Keratinocyte (primary cell): ENCODE results near the gene KLHDC4. TPM values are rescaled to one million over a fixed set of nuclear protein-coding genes. Genes with fewer than 3 reads are reported as not detected.

Experiments used
- DNase-seq: peaks from one replicate; pipeline ENCODE4 v3.0.0-alpha.2; 2011; ENCODE audit warnings: low read depth, missing footprints, low spot score
- FAIRE-seq: peaks from 2 replicates; lab custom pipeline; 2011; peaks lifted over from hg19 to GRCh38; lab: Jason Lieb, UNC
- H2AFZ ChIP-seq: 2 replicates; pipeline ENCODE4 v1.6.0; 2012; ENCODE audit warnings: low read length, control low read depth, inconsistent platforms; ENCODE audit not compliant: control insufficient read depth
- H3K27ac ChIP-seq: 2 replicates; pipeline ENCODE4 v1.5.1; 2011; ENCODE audit warnings: low read length; ENCODE audit not compliant: control insufficient read depth, insufficient read depth
- H3K27me3 ChIP-seq: 3 replicates; pipeline ENCODE4 v1.6.0; 2011; ENCODE audit warnings: low read length; ENCODE audit not compliant: control insufficient read depth, insufficient read depth; ENCODE audit errors: extremely low read depth
- H3K36me3 ChIP-seq, 2 experiments: 2 replicates in 1 of 2; 3 replicates in 1 of 2; pipeline ENCODE4 v1.5.1; 2011; ENCODE audit warnings: low read length in 2 of 2, mild to moderate bottlenecking in 1 of 2; ENCODE audit not compliant: control insufficient read depth in 2 of 2, insufficient read depth in 2 of 2; ENCODE audit errors: extremely low read depth in 1 of 2
- H3K4me1 ChIP-seq: 3 replicates; pipeline ENCODE4 v1.5.1; 2011; ENCODE audit warnings: low read length; ENCODE audit not compliant: control insufficient read depth, insufficient read depth; ENCODE audit errors: extremely low read depth
- H3K4me2 ChIP-seq: 3 replicates; pipeline ENCODE4 v1.6.0; 2011; ENCODE audit warnings: low read depth, low read length; ENCODE audit not compliant: control insufficient read depth, insufficient read depth; ENCODE audit errors: extremely low read depth
- H3K4me3 ChIP-seq, 3 experiments: fragments of 200-600 bp in 1 of 3; sonication (generic) in 1 of 3; 2 replicates in 2 of 3; 3 replicates in 1 of 3; pipeline ENCODE4 v1.5.1; 2011 to 2016; ENCODE audit warnings: low read length in 3 of 3, mild to moderate bottlenecking in 3 of 3, control low read depth in 2 of 3, inconsistent platforms in 1 of 3, low read depth in 1 of 3, mixed read lengths in 1 of 3, mixed run types in 1 of 3, moderate library complexity in 1 of 3; ENCODE audit not compliant: control insufficient read depth in 2 of 3, insufficient read depth in 2 of 3; ENCODE audit errors: extremely low read depth in 1 of 3
- H3K79me2 ChIP-seq: 2 replicates; pipeline ENCODE4 v1.6.0; 2012; ENCODE audit warnings: low read length; ENCODE audit not compliant: control insufficient read depth, insufficient read depth
- H3K9ac ChIP-seq: 3 replicates; pipeline ENCODE4 v1.6.0; 2011; ENCODE audit warnings: low read length; ENCODE audit not compliant: control insufficient read depth, insufficient read depth; ENCODE audit errors: extremely low read depth
- H3K9me1 ChIP-seq: 3 replicates; pipeline ENCODE4 v1.6.0; 2011; ENCODE audit warnings: low read length; ENCODE audit not compliant: control insufficient read depth, insufficient read depth; ENCODE audit errors: extremely low read depth
- H3K9me3 ChIP-seq: 2 replicates; pipeline ENCODE4 v1.5.1; 2012; ENCODE audit warnings: low read depth, low read length; ENCODE audit not compliant: control insufficient read depth
- H4K20me1 ChIP-seq: 3 replicates; pipeline ENCODE4 v1.6.0; 2011; ENCODE audit warnings: low read length; ENCODE audit not compliant: control insufficient read depth, insufficient read depth; ENCODE audit errors: extremely low read depth
- CTCF ChIP-seq, 3 experiments: IDR thresholded peaks in 1 of 3; conservative IDR thresholded peaks in 1 of 3; optimal IDR thresholded peaks in 1 of 3; 2 replicates in 2 of 3; 3 replicates in 1 of 3; pipeline versions ENCODE3 to v1.5.1; 2011; ENCODE audit warnings: low read length in 3 of 3, mild to moderate bottlenecking in 3 of 3, moderate library complexity in 2 of 3, control low read depth in 1 of 3, inconsistent platforms in 1 of 3; ENCODE audit not compliant: insufficient read depth in 2 of 3; ENCODE audit errors: extremely low read depth in 1 of 3
- EZH2 ChIP-seq: IDR thresholded peaks from one replicate; pipeline ENCODE4 v1.6.1; 2012; ENCODE audit warnings: inconsistent platforms, mild to moderate bottlenecking, low read length, moderate library complexity
- dilution Hi-C: fragments of 300-500 bp; cut with MboI; formaldehyde crosslinking; loops from one replicate; pipeline ENCODE4 v1.7.0; 2020; ENCODE audit warnings: low sequenced_read_pairs; ENCODE audit not compliant: extremely low pct_ligation_motif_present
- polyA plus RNA-seq, 5 experiments: library from polyadenylated mRNA; depleted of rRNA in 3 of 5; stranded (reverse) in 3 of 5; stranded (forward) in 1 of 5; unstranded in 1 of 5; fragments of >200 nt; gene quantifications; 1 replicate in 1 of 5; 2 replicates in 3 of 5; 3 replicates in 1 of 5; pipeline versions ENCODE4 v1.2.1 to v1.2.3, GENCODE V29; 2011 to 2012; ENCODE audit warnings: missing spikeins in 2 of 5, low read depth in 1 of 5, low replicate concordance in 1 of 5

Gene KLHDC4
- polyA plus RNA-seq, 1 donor (not counting 4 experiments of a cell fraction or from before 2014, with no cell fraction given): 13.4 TPM

- H3K9me1 ChIP-seq: no peaks in the 10 kb centered on the region
- no peaks in the 10 kb centered on the region for H3K9me3 ChIP-seq
- H3K36me3 ChIP-seq: peaks cover 0 to 5% of the 10 kb centered on the region in 2 experiments
- no peaks in the 10 kb centered on the region for H3K4me1 ChIP-seq
- dilution Hi-C loops: no loop called here
- H3K9ac ChIP-seq: no peak overlapping the region
- H3K27ac ChIP-seq: no peak overlapping the region
- peaks cover 12% of the 10 kb centered on the region for H3K27me3 ChIP-seq
- H3K4me3 ChIP-seq: no peak overlapping the region
- DNase-seq (no peak), FAIRE-seq (no peak)
- H4K20me1 ChIP-seq: no peaks in the 10 kb centered on the region
- H3K4me2 ChIP-seq: no peak overlapping the region
- H3K79me2 ChIP-seq: no peaks in the 10 kb centered on the region
- no peak overlapping the region for H2AFZ ChIP-seq
- TF ChIP-seq EZH2 (no peak), CTCF (optimal IDR thresholded peaks at IDR 0.05 in 1 of 3, IDR thresholded peaks at IDR 0.05 in 1 of 3, conservative IDR thresholded peaks at IDR 0.05 in 1 of 3; ENCODE audit: extremely low read depth in 1 of 3, insufficient read depth in 2 of 3, low read length in 3 of 3) (no peak)
Observed at GRCh38 chr16:87692756-87693155, 73.0 kb downstream of the KLHDC4 start.

GRCh38 chr16:87692176-87692575, 73.6 kb downstream of the KLHDC4 start:
- TF ChIP-seq EZH2 (no peak), CTCF (optimal IDR thresholded peaks at IDR 0.05 in 1 of 3, IDR thresholded peaks at IDR 0.05 in 1 of 3, conservative IDR thresholded peaks at IDR 0.05 in 1 of 3; ENCODE audit: extremely low read depth in 1 of 3, insufficient read depth in 2 of 3, low read length in 3 of 3) (no peak)
- H3K9me3 ChIP-seq: no peaks in the 10 kb centered on the region
- H3K4me3 ChIP-seq: no peak overlapping the region
- H3K9me1 ChIP-seq: no peaks in the 10 kb centered on the region
- H3K36me3 ChIP-seq: peaks cover 0 to 5% of the 10 kb centered on the region in 2 experiments
- H3K9ac ChIP-seq: no peak overlapping the region
- H3K27ac ChIP-seq: no peak overlapping the region
- H3K27me3 ChIP-seq: peaks cover 12% of the 10 kb centered on the region
- dilution Hi-C loops: no loop called here
- DNase-seq (no peak), FAIRE-seq (no peak)
- no peaks in the 10 kb centered on the region for H3K79me2 ChIP-seq
- no peaks in the 10 kb centered on the region for H3K4me1 ChIP-seq
- no peaks in the 10 kb centered on the region for H4K20me1 ChIP-seq
- no peak overlapping the region for H3K4me2 ChIP-seq
- H2AFZ ChIP-seq: no peak overlapping the region
